Measurements from ENCODE around the gene CCL21. TPM values are rescaled to one million over a fixed set of nuclear protein-coding genes. Genes with fewer than 3 reads are reported as not detected.

Gene CCL21
- total RNA-seq (ENCODE audit: low replicate concordance) = not detected in 2 replicates

GRCh38 chr9:34710023-34710422 lies at the start of gene CCL21:
CCL21 (minus strand) TSS chr9:34710136; CDS start chr9:34710066, 70 bp downstream.

GRCh38 chr9:34690983-34691935 lies 18.7 kb downstream of the CCL21 start, which contains the start of gene CCL19:
CCL19 (minus strand) TSS chr9:34691276; CDS start chr9:34691139, 137 bp downstream.

GRCh38 chr9:34662526-34663302 lies 47.2 kb downstream of the CCL21 start, which contains the start of gene CCL27:
CCL27 (minus strand) TSS chr9:34662657; CDS start chr9:34662633, 24 bp downstream.

Other genes with a start within 250 kb of the CCL21 start
- 0.12 TPM in 1 of 2 replicates, not detected in the other for gene ENHO, start 187.1 kb downstream of the CCL21 start, total RNA-seq (ENCODE audit: low replicate concordance)
- 0.12 TPM in 1 of 2 replicates, not detected in the other for gene CNTFR, start 120.4 kb downstream of the CCL21 start, total RNA-seq (ENCODE audit: low replicate concordance)
- 11.1 and 20.6 TPM in 2 replicates for gene RPP25L, start 98.0 kb downstream of the CCL21 start, total RNA-seq (ENCODE audit: low replicate concordance)
- 152 and 161 TPM in 2 replicates for gene DCTN3, start 89.6 kb downstream of the CCL21 start, total RNA-seq (ENCODE audit: low replicate concordance)
- gene ARID3C, start 81.1 kb downstream of the CCL21 start, total RNA-seq (ENCODE audit: low replicate concordance) = 0.08 TPM in 1 of 2 replicates, not detected in the other
- gene SIGMAR1, start 72.3 kb downstream of the CCL21 start, total RNA-seq (ENCODE audit: low replicate concordance) = 40.1 and 41.3 TPM in 2 replicates
- gene GALT, start 63.5 kb downstream of the CCL21 start, total RNA-seq (ENCODE audit: low replicate concordance) = 25.7 and 33.1 TPM in 2 replicates
- 16.5 and 23.9 TPM in 2 replicates for gene IL11RA, start 58.0 kb downstream of the CCL21 start, total RNA-seq (ENCODE audit: low replicate concordance)
- 0.47 TPM in 1 of 2 replicates, not detected in the other for gene CCL27, start 47.5 kb downstream of the CCL21 start, total RNA-seq (ENCODE audit: low replicate concordance)
- gene CCL19, start 18.9 kb downstream of the CCL21 start, total RNA-seq (ENCODE audit: low replicate concordance) = not detected in 2 replicates
- under 0.01 TPM in 2 replicates for gene PHF24, start 248.1 kb upstream of the CCL21 start, total RNA-seq (ENCODE audit: low replicate concordance)